Suprapubic skin (tissue), 4 donors: ENCODE measurements around the gene RASGEF1B. TPM values are rescaled to one million over a fixed set of nuclear protein-coding genes. Genes with fewer than 3 reads are reported as not detected.
A peak's percentile ranks its signal among the peaks of the same experiment; 100 is the strongest.

Experiments used
- DNase-seq, 2 donors: peaks; one replicate each; pipeline ENCODE4 v3.0.0-alpha.2; 2019; ENCODE audit warnings: low spot score in 2 of 2
- H3K27ac ChIP-seq: fragments of 200-600 bp; sonication (generic); one replicate; pipeline ENCODE4 v1.5.1; 2019
- H3K27me3 ChIP-seq: fragments of 200-600 bp; sonication (generic); one replicate; pipeline ENCODE4 v1.5.1; 2019
- H3K36me3 ChIP-seq: fragments of 200-600 bp; sonication (generic); one replicate; pipeline ENCODE4 v1.5.1; 2019
- H3K4me1 ChIP-seq: fragments of 200-600 bp; sonication (generic); one replicate; pipeline ENCODE4 v1.5.1; 2019
- H3K4me3 ChIP-seq: fragments of 200-600 bp; sonication (generic); one replicate; pipeline ENCODE4 v1.5.1; 2019; ENCODE audit warnings: mild to moderate bottlenecking
- H3K9me3 ChIP-seq: fragments of 200-600 bp; sonication (generic); one replicate; pipeline ENCODE4 v1.5.1; 2019
- CTCF ChIP-seq, 2 donors: fragments of 200-600 bp in 1 of 2; fragments of 450-650 bp in 1 of 2; sonication (generic) in 1 of 2; IDR thresholded peaks; one replicate each; pipeline ENCODE4 v1.5.1; 2016 to 2019; ENCODE audit warnings: antibody characterized with exemption in 2 of 2, mild to moderate bottlenecking in 1 of 2, moderate library complexity in 1 of 2
- EP300 ChIP-seq: sonication (generic); formaldehyde crosslinking; IDR thresholded peaks from one replicate; pipeline ENCODE4 v1.6.1; 2017; ENCODE audit warnings: antibody characterized with exemption
- POLR2A ChIP-seq, 2 donors: fragments of 450-650 bp; IDR thresholded peaks; one replicate each; pipeline ENCODE4 v1.6.1; 2017; ENCODE audit warnings: antibody characterized with exemption in 2 of 2, mild to moderate bottlenecking in 2 of 2, moderate library complexity in 2 of 2
- POLR2AphosphoS5 ChIP-seq, 3 donors: sonication (generic); formaldehyde crosslinking; IDR thresholded peaks; one replicate each; pipeline ENCODE4 v1.6.1; 2017; ENCODE audit warnings: antibody characterized with exemption in 3 of 3
- WGBS: methylation state at CpG from one replicate; pipeline ENCODE4 v1.1.5; 2018; 5-methylcytosine and 5-hydroxymethylcytosine counted together
- total RNA-seq, 4 donors: library from RNA; depleted of rRNA; stranded (reverse); fragments of >200 nt; gene quantifications; one replicate each; pipeline ENCODE4 v1.1.0, GENCODE V29; 2016

Gene RASGEF1B
- total RNA-seq, 4 donors from 2014 or later: 32.4 to 106 (median 63.0) TPM

DNA sequence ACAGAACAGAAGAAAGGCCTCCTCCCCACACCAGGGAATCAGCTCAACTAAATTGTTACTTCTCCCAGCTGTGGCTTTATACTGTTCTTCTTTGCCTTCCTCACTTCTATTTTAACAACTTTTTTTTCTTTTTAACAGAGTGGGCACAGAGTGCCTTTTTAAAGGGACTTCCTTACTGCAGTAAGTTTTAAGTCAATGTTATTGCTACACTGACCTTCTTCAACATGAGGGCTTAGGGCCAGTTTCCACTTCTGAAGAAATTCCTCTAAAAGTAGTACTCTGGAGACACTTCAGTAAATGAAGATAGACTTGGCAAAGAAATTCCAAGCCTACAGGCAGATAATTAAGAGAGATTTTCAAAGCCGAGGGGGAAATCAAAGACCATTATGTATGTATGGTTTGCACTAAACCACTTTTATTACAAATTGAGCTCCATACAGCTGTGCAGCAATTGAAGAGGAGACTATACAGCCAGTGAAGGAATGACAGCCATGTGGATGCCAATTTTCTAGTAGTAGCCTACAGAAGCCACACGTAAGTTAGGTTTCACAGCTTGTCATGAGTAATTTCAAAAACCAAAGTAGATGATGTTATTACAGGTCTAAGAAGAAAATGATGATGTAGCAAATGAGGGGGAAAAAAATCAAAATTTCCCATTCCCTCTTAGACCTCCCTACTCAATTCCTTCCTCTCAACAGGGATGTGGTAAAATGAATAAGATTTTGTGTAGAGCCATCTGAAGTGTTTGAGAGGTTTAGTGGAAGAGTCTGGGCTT lies 36.9 kb upstream of the RASGEF1B start:
- no peak overlapping the region for H3K4me3 ChIP-seq
- no peaks in the 10 kb centered on the region for H3K27me3 ChIP-seq
- 73% methylated on average over 2 of the region's 2 CpGs for WGBS
- H3K27ac ChIP-seq: no peak overlapping the region
- H3K9me3 ChIP-seq: no peaks in the 10 kb centered on the region
- no peak for DNase-seq
- no peaks in the 10 kb centered on the region for H3K36me3 ChIP-seq
- H3K4me1 ChIP-seq: peaks cover 25% of the 10 kb centered on the region
- TF ChIP-seq POLR2AphosphoS5 (IDR thresholded peaks at IDR 0.05): no peak
- TF ChIP-seq CTCF (IDR thresholded peaks at IDR 0.05): no peak

DNA sequence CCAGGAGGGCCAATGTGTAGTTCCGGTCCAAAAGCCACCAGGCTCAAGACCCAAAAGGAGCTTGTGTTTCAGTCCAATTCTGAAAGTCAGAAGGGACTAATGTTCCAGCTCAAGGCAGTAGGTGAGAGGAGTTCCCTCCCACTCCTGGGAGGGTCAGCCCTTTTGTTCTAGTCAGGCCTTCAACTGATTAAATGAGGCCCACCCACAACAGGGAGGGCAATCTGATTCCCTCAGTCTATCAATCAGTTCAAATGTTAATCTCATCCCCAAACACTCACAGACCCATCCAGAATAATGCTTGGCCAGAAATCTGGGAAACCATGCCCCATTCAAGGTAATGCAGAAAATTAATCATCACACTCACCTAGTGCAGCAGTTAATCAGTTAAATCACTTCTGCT lies 35.8 kb upstream of the RASGEF1B start:
- TF ChIP-seq POLR2AphosphoS5 (IDR thresholded peaks at IDR 0.05) (no peak), POLR2A (IDR thresholded peaks at IDR 0.05) (no peak), CTCF (IDR thresholded peaks at IDR 0.05) (no peak), EP300 (no peak)
- WGBS: 31% methylated on average over 1 of the region's 1 CpG

DNA sequence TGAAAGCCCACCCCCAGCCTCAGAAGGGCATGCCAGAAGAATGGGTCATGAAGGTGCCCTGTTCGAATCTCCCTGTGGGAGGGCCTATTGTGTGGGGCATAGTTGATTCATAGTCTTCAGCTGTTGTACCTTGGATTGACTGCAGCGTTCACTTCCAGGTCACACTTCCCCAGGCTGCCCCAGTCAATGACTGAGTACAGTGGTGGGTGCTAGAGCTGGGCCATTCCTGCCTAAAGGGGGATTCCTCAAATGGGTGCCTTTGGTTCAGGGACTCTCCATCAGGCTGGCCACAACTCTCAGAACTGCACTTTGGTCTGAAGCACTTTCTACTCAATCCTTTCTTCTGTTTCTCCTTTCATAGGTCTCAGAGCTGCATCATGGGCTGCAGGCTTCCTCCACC lies 35.0 kb upstream of the RASGEF1B start:
- DNase-seq: no peak
- Histone ChIP-seq H3K27me3 (no peaks in the 10 kb centered on the region), H3K9me3 (no peaks in the 10 kb centered on the region), H3K4me3 (no peak overlapping the region), H3K27ac (peak overlapping the region; percentile 24), H3K4me1 (peaks cover 25% of the 10 kb centered on the region), H3K36me3 (no peaks in the 10 kb centered on the region)
- TF ChIP-seq POLR2AphosphoS5 (IDR thresholded peaks at IDR 0.05): no peak
- no peak for TF ChIP-seq POLR2A (IDR thresholded peaks at IDR 0.05)
- TF ChIP-seq EP300: no peak
- TF ChIP-seq CTCF (IDR thresholded peaks at IDR 0.05): no peak
- 96% methylated on average over 2 of the region's 2 CpGs for WGBS

More for the DNA sequence above, 35.8 kb upstream of the RASGEF1B start:
- peaks cover 25% of the 10 kb centered on the region for H3K4me1 ChIP-seq
- no peak for DNase-seq
- H3K36me3 ChIP-seq: no peaks in the 10 kb centered on the region
- no peaks in the 10 kb centered on the region for H3K27me3 ChIP-seq
- H3K27ac ChIP-seq: no peak overlapping the region
- H3K9me3 ChIP-seq: no peaks in the 10 kb centered on the region
- no peak overlapping the region for H3K4me3 ChIP-seq

DNA sequence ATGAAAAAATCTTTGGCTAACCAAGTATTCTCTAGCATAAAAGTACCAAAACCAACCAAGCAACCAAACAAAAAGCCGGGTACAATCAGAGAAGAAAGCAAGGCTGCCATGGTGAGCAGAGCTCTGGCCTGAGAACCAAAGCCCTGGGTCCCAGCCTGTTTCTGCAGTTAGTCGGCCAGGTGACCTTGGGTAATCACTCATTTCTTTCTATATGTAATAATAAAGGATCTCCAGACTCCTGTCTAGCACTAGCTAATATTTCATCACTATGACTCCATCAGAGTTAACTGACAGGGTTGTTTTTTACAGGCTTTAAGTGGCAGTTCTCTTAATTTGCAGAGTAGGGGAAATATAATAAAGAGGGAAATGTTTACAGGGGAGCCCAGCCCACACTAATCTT lies 34.0 kb upstream of the RASGEF1B start:
- no peaks in the 10 kb centered on the region for H3K9me3 ChIP-seq
- TF ChIP-seq CTCF (IDR thresholded peaks at IDR 0.05) (no peak), POLR2A (IDR thresholded peaks at IDR 0.05) (no peak), EP300 (no peak), POLR2AphosphoS5 (IDR thresholded peaks at IDR 0.05) (no peak)
- H3K27me3 ChIP-seq: no peaks in the 10 kb centered on the region
- H3K27ac ChIP-seq: peak overlapping the region; percentile 24
- no peaks in the 10 kb centered on the region for H3K36me3 ChIP-seq
- H3K4me1 ChIP-seq: peaks cover 25% of the 10 kb centered on the region
- 63% methylated on average over 2 of the region's 2 CpGs for WGBS
- DNase-seq: no peak
- H3K4me3 ChIP-seq: no peak overlapping the region

DNA sequence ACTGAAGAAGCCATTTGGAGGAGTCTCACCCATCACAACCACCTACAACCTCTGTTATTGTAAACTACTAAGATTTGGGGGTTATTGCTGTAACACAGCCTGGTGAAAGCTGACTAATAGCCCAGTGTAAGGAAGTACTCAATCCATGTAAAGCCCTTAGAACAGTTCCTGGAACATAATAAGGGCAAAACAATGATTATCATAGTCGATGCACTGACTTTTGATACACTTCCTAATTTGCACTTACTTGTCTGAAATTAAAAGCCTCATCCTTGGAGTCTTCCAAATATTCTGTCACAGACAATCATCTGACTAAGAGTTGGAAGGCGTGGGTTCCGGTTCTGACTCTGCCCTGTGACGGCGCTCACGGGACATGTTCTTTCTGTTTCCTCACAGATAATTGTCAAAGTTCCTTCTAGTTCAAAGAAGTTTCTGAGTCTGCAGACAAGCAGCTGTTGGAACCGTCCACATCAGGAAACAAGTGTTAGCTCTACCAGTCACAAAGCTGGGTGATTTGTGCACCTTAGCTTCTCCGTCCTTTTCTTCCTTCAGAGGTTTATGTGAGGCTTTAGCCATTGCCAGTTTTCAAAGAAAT lies 33.4 kb upstream of the RASGEF1B start:
- peak overlapping the region; percentile 65 for H3K27ac ChIP-seq
- no peaks in the 10 kb centered on the region for H3K9me3 ChIP-seq
- no peak overlapping the region for H3K4me3 ChIP-seq
- H3K27me3 ChIP-seq: no peaks in the 10 kb centered on the region
- peaks cover 25% of the 10 kb centered on the region for H3K4me1 ChIP-seq
- DNase-seq: peak; percentile 87 to 91
- 54% methylated on average over 8 of the region's 8 CpGs for WGBS
- TF ChIP-seq POLR2A (IDR thresholded peaks at IDR 0.05): no peak
- TF ChIP-seq POLR2AphosphoS5 (IDR thresholded peaks at IDR 0.05): peak in 1 of 3 donors; percentile 6
- no peaks in the 10 kb centered on the region for H3K36me3 ChIP-seq
